HEK293 (cell line): Measurements from ENCODE around the gene THRSP.

Source experiments
- ATF2 ChIP-seq: fragments of 450-650 bp; formaldehyde crosslinking; IDR thresholded peaks from 2 replicates; pipeline ENCODE4 v1.5.1; 2016; ENCODE audit warnings: missing biosample characterization, missing genetic modification characterization, low read depth
- ZBTB10 ChIP-seq: fragments of 450-650 bp; formaldehyde crosslinking; IDR thresholded peaks from 2 replicates; pipeline ENCODE4 v1.5.1; 2016; ENCODE audit warnings: missing biosample characterization, missing genetic modification characterization

- TF ChIP-seq ATF2 (tag by site-specific recombination) (no peak), ZBTB10 (tag by site-specific recombination) (no peak)
Observed at GRCh38 chr11:78085972-78086371, 22.3 kb downstream of the THRSP start.
